HepG2 (cell line): ENCODE data around the gene GAB3.

ENCODE experiments used
- EZH2 ChIP-seq: conservative IDR thresholded peaks from 2 replicates; pipeline ENCODE4 v1.6.1; 2012; ENCODE audit warnings: mild to moderate bottlenecking, low read depth, low read length, moderate library complexity
- HOMEZ ChIP-seq: IDR thresholded peaks from 2 replicates; pipeline ENCODE4 v1.6.1; 2016; ENCODE audit warnings: low read depth
- ZNF124 ChIP-seq: sonication (generic); formaldehyde crosslinking; IDR thresholded peaks from 2 replicates; pipeline ENCODE4 v1.4.0; 2020; ENCODE audit warnings: missing genetic modification reagents

- TF ChIP-seq ZNF124 (CRISPR knock-in tag) = no peak
- TF ChIP-seq EZH2 = no peak
- no peak for TF ChIP-seq HOMEZ (CRISPR knock-in tag)
Observed at GRCh38 chrX:154799556-154800348, 48.9 kb upstream of the GAB3 start.
